Activated CD4-positive, alpha-beta T cell treated with anti-CD3 and anti-CD28 coated beads for 24 hours (primary cell): ENCODE measurements around the gene SUV39H2.
"Not testable (repeated sequence)": the region's sequence is repeated elsewhere in the genome, so short reads cannot be mapped to it uniquely, and the experiment has no call there.

Source experiments
- DNase-seq, 2 donors: peaks; one replicate each; pipeline ENCODE4 v3.0.0-alpha.2; 2020; ENCODE audit warnings: low read depth in 2 of 2

Gene SUV39H2

GRCh38 chr10:14936584-14936983 is 57.9 kb downstream of the SUV39H2 start:
- DNase-seq: no peak

- DNase-seq: not testable (repeated sequence)
Measured at GRCh38 chr10:14938971-14939370, 60.3 kb downstream of the SUV39H2 start.

GRCh38 chr10:14942147-14942949 is 63.7 kb downstream of the SUV39H2 start:
- DNase-seq: not testable (repeated sequence)

- not testable (repeated sequence) for DNase-seq
Measured at GRCh38 chr10:14942950-14943338, 64.3 kb downstream of the SUV39H2 start.

DNA sequence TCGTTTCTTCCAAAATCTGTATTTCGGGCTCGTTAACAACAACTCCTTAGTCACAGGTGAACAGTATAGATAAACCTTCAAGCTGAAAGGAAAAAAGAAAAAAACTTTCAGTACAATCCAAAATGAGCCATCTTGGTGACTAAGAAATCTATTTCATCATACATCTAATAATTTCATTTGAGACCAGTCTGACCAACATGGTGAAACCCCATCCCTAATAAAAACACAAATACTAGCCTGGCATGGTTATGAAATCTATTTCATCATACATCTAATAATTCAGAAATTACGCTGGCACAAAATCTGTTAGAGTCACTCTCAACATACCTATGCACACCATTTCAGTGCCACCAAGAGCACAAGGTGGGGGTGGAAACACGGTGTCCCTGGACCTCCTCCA is 66.4 kb downstream of the SUV39H2 start:
- no peak for DNase-seq

DNA sequence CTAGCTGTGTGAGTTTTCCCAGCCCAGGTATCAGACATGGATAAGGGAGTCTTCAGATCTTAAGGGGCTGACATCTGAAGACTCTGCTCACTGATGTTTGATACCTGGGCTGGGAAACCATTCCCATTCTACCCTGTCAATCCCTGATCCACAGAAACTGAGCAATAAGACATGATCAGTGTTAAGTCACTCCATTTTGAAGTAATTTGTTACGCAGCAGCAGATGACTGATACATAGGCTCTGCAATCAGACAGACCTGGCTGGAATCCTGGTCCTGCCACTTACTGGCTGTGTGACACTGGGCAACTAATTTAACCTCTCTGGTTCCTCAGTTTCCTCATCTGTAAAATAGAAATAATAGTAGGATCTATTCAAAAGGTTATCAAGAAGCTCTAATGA is 68.6 kb downstream of the SUV39H2 start:
- no peak for DNase-seq

DNA sequence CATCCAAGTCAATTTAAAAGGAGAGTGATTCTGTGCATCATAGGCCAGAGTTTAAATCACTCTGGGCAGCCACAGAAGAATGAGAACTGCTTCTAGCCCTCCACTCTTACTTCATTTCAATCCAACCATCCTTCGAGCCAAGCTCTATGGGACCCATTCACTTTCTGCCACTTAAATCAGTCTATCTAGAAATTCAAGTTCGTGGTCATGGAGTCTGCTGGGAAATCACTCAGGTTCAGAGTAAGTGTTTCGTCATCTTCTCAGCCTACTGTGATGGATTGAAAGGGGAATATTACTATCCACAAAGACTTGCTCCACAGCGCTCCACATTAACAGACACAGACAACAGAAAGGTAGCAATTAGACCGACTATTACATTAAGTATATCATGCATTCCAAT is 70.6 kb downstream of the SUV39H2 start:
- no peak for DNase-seq

DNA sequence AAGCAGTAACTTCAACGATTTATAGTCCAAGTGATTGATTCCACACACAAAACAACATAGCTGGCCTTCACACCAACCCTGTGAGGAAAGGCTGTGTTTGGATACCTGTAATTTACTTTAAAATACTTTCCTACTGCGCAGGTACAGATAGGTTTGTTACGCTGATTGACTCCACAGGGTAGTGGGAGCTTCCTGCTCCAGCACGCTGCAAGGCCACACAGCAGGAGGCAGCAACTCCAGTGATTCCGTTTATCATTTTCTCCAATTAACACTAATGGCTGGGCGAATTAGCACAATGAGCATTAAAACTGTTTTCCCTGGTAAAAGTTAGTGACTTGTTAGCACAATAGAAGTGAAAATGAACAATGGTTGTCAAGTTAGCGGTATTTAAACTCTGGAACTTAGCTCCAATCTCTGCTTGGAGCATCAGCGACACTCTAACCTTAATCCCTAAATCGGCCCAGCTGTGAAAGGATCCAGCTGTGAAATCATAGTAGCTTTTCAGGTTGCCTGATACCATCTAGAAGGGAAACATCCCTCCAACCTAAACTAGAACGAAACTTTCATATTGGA is 74.3 kb downstream of the SUV39H2 start:
- DNase-seq: no peak

DNA sequence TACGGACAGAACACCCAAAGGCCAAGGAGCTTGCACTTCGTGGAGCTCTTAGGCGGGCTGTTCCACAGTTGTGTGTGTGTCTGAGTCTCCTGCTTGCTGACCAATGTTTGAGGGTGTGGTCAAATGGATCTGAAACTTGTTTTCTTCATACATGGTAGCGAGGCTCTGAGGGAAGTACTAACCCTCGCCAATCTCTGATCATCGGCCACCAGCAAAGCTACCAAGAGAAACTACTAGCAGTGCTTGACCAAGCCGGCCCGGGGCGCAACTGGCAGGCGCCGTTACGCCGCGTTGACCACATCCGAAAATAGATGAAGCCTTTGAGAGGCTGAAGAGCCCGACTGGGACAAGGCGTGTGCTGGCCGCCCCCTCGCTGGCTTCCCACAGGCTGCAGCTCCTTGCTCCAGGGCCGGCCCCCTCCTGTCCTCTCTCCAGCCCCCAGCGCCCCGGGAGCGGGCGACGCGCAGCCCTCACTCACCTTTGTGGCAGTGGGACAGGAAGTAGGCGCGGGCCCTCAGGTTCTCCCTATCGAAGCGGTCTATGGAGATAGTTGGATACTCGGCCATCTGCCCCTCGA is 74.8 kb downstream of the SUV39H2 start:
- DNase-seq: no peak
